A673 (cell line): ENCODE data around the gene CNNM4. TPM values are rescaled to one million over a fixed set of nuclear protein-coding genes. Genes with fewer than 3 reads are reported as not detected.
A peak's percentile ranks its signal among the peaks of the same experiment; 100 is the strongest.

Experiments
- BruUV-seq: library from RNA; stranded (reverse); fragments of 400-500 nt; replicated peaks from 2 replicates; lab custom pipeline; 2021; lab: Mats Ljungman, UMichigan
- CTCF ChIA-PET: fragments of 300-600 bp; sonication (Branson Sonifier 250); formaldehyde crosslinking; loops from one replicate; lab custom pipeline; 2022; ENCODE audit warnings: antibody characterized with exemption; lab: Charles Lee
- POLR2A ChIA-PET: fragments of 300-600 bp; sonication (Branson Sonifier 250); formaldehyde crosslinking; loops from one replicate; lab custom pipeline; 2022; ENCODE audit warnings: antibody characterized with exemption; ENCODE audit not compliant: low non-redundant PET; lab: Charles Lee
- DNase-seq: peaks from one replicate; pipeline ENCODE4 v3.0.0-alpha.2; 2015; ENCODE audit warnings: low spot score
- H3K27ac ChIP-seq: fragments of 200-600 bp; sonication (generic); 2 replicates; pipeline ENCODE4 v1.5.1; 2016; ENCODE audit warnings: mixed run types, low read depth, mild to moderate bottlenecking, mixed read lengths, antibody characterized with exemption, low read length; ENCODE audit not compliant: poor library complexity, severe bottlenecking
- H3K27me3 ChIP-seq: fragments of 200-600 bp; sonication (generic); replicated peaks from 2 replicates; pipeline ENCODE4 v1.6.1; 2017; ENCODE audit warnings: mixed run types, low read depth, mild to moderate bottlenecking, mixed read lengths, antibody characterized with exemption, low read length; ENCODE audit not compliant: insufficient read depth, poor library complexity
- H3K36me3 ChIP-seq: fragments of 200-600 bp; sonication (generic); 2 replicates; pipeline ENCODE4 v1.6.1; 2016; ENCODE audit warnings: mixed run types, mild to moderate bottlenecking, mixed read lengths, antibody characterized with exemption, low read length; ENCODE audit not compliant: insufficient read depth, poor library complexity, severe bottlenecking
- H3K4me1 ChIP-seq: fragments of 200-600 bp; sonication (generic); 2 replicates; pipeline ENCODE4 v1.6.1; 2017; ENCODE audit warnings: mixed run types, mild to moderate bottlenecking, mixed read lengths, antibody characterized with exemption, low read length; ENCODE audit not compliant: insufficient read depth, poor library complexity, severe bottlenecking
- H3K4me3 ChIP-seq: fragments of 200-600 bp; sonication (generic); 2 replicates; pipeline ENCODE4 v1.5.1; 2016; ENCODE audit warnings: low read depth, mixed run types, mild to moderate bottlenecking, mixed read lengths, low read length; ENCODE audit not compliant: poor library complexity, severe bottlenecking
- H3K9me3 ChIP-seq: fragments of 200-600 bp; sonication (generic); 2 replicates; pipeline ENCODE4 v1.6.1; 2016; ENCODE audit warnings: mixed run types, low read depth, mild to moderate bottlenecking, mixed read lengths, antibody characterized with exemption, low read length; ENCODE audit not compliant: poor library complexity, severe bottlenecking
- EZH2 ChIP-seq: fragments of 200-600 bp; sonication (generic); IDR thresholded peaks from 2 replicates; pipeline ENCODE4 v1.6.1; 2017; ENCODE audit warnings: borderline replicate concordance, low read depth, mild to moderate bottlenecking, mixed read lengths, antibody characterized with exemption, low read length; ENCODE audit not compliant: poor library complexity, severe bottlenecking
- intact Hi-C: fragments of 100-400 bp; cut with micrococcal nuclease; formaldehyde crosslinking; loops from one replicate; pipeline ENCODE4 v1.10.0; 2022; ENCODE audit not compliant: unreplicated experiment
- total RNA-seq: library from RNA; stranded (reverse); gene quantifications from 2 replicates; pipeline ENCODE4 v1.2.3, GENCODE V29; 2021
- TF ChIP-seq, protein P1 (sequence below): fragments of 300-800, 200-600 bp; sonication (generic); conservative IDR thresholded peaks from 2 replicates; pipeline ENCODE4 v1.5.1; 2017; ENCODE audit warnings: low read depth, mild to moderate bottlenecking, antibody characterized with exemption, low read length, moderate library complexity, mixed read lengths

CNNM4 gene
- total RNA-seq, 1 experiment from 2014 or later: 16.3 TPM

GRCh38 chr2:96715658-96716057 lies 45.0 kb upstream of the CNNM4 start:
- Histone ChIP-seq H3K27me3 (no peaks in the 10 kb centered on the region), H3K27ac (peak overlapping the region; percentile 40), H3K9me3 (no peaks in the 10 kb centered on the region), H3K4me1 (peaks cover 5% of the 10 kb centered on the region), H3K4me3 (no peak overlapping the region), H3K36me3 (peaks cover 20% of the 10 kb centered on the region)
- BruUV-seq: no TSS peak
- TF ChIP-seq, protein P1, sequence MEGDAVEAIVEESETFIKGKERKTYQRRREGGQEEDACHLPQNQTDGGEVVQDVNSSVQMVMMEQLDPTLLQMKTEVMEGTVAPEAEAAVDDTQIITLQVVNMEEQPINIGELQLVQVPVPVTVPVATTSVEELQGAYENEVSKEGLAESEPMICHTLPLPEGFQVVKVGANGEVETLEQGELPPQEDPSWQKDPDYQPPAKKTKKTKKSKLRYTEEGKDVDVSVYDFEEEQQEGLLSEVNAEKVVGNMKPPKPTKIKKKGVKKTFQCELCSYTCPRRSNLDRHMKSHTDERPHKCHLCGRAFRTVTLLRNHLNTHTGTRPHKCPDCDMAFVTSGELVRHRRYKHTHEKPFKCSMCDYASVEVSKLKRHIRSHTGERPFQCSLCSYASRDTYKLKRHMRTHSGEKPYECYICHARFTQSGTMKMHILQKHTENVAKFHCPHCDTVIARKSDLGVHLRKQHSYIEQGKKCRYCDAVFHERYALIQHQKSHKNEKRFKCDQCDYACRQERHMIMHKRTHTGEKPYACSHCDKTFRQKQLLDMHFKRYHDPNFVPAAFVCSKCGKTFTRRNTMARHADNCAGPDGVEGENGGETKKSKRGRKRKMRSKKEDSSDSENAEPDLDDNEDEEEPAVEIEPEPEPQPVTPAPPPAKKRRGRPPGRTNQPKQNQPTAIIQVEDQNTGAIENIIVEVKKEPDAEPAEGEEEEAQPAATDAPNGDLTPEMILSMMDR: no peak
- no peak for TF ChIP-seq EZH2
- ChIA-PET POLR2A (interaction anchor here (0.5 kb wide), 1 partner anchor 99 kb away, joined by 7 read pairs; no protein-coding TSS in a partner anchor), CTCF (no interaction called here)
- peak; percentile 22 for DNase-seq
- intact Hi-C loops: no loop called here

DNA sequence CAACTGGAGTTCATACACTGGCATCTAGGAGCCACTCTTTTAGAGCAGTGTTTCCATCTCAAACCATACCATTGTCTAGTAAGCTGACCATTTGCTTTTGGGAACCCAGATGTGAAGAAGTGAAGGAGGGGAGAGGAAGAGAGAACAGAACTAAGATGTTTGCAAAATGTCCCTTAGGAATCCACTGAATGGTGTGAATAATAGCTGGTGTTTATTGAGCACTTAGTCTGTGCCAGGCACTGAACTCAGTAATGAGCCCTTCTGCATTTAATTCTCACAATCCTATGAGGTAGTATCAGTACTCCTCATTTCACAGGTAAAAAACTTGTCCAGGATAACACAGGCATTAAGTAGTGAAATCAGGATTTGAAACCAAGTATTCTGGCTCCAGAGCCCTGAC lies 44.3 kb upstream of the CNNM4 start:
- no peak for DNase-seq
- Histone ChIP-seq H3K9me3 (no peaks in the 10 kb centered on the region), H3K27me3 (no peaks in the 10 kb centered on the region), H3K4me1 (peaks cover 5% of the 10 kb centered on the region), H3K36me3 (peaks cover 13% of the 10 kb centered on the region), H3K27ac (no peak overlapping the region), H3K4me3 (no peak overlapping the region)
- ChIA-PET POLR2A (no interaction called here), CTCF (no interaction called here)
- TF ChIP-seq, protein P1: no peak
- TF ChIP-seq EZH2: no peak
- no TSS peak for BruUV-seq
- intact Hi-C loops: no loop called here

DNA sequence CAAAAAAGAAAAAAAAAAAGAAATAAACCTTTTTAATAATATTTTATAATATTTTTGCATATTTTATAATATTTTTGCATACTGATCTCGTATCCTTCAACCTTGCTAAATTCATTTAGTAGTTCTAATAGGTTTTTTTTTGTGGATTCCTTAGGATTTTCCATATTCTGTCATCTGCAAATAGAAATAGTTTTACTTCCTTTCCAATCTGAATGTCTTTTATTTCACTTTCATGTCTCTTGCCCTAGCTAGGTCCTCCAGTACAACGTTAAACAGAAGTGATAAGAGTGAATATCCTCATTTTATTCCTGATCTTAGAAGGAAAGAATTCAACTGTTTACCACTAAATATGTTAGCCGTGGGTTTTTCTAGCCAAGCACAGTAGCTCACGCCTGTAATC lies 34.6 kb upstream of the CNNM4 start:
- no peak overlapping the region for H3K4me3 ChIP-seq
- no peak for DNase-seq
- TF ChIP-seq, protein P1: no peak
- no peak for TF ChIP-seq EZH2
- H3K27ac ChIP-seq: no peak overlapping the region
- intact Hi-C loops: no loop called here
- BruUV-seq: no TSS peak
- no peaks in the 10 kb centered on the region for H3K9me3 ChIP-seq
- peaks cover 25% of the 10 kb centered on the region for H3K36me3 ChIP-seq
- no peaks in the 10 kb centered on the region for H3K27me3 ChIP-seq
- ChIA-PET POLR2A (no interaction called here), CTCF (no interaction called here)
- no peaks in the 10 kb centered on the region for H3K4me1 ChIP-seq
